Caco-2 (cell line): Measurements from ENCODE around the gene MAP4K3. TPM values are rescaled to one million over a fixed set of nuclear protein-coding genes. Genes with fewer than 3 reads are reported as not detected.

ENCODE experiments used
- BruUV-seq: library from RNA; stranded (reverse); fragments of 400-500 nt; replicated peaks from 2 replicates; lab custom pipeline; 2021; lab: Mats Ljungman, UMichigan
- CTCF ChIA-PET: fragments of 300-600 bp; sonication (Branson Sonifier 250); formaldehyde crosslinking; loops from one replicate; lab custom pipeline; 2022; ENCODE audit warnings: antibody characterized with exemption; lab: Charles Lee
- POLR2A ChIA-PET: fragments of 300-600 bp; sonication (Branson Sonifier 250); formaldehyde crosslinking; loops from one replicate; lab custom pipeline; 2022; ENCODE audit warnings: antibody characterized with exemption; lab: Charles Lee
- DNase-seq, 2 experiments: peaks; one replicate each; pipeline versions ENCODE4 v3.0.0 to v3.0.0-alpha.2; 2020 to 2022
- H3K27me3 ChIP-seq: replicated peaks from 2 replicates; pipeline ENCODE4 v1.6.0; 2011; ENCODE audit warnings: low read length; ENCODE audit not compliant: control insufficient read depth, insufficient read depth
- H3K36me3 ChIP-seq: 2 replicates; pipeline ENCODE4 v1.5.1; 2011; ENCODE audit warnings: low read length; ENCODE audit not compliant: control insufficient read depth, insufficient read depth
- H3K4me1 ChIP-seq: fragments of 250-450 bp; sonication (Bioruptor Pico); 2 replicates; pipeline ENCODE4 v1.5.1; 2020; ENCODE audit warnings: mild to moderate bottlenecking
- H3K4me3 ChIP-seq: 2 replicates; pipeline ENCODE4 v1.5.1; 2011; ENCODE audit warnings: low read depth, mild to moderate bottlenecking, control low read depth, low read length
- H3K9me3 ChIP-seq: fragments of 250-450 bp; sonication (Bioruptor Pico); 2 replicates; pipeline ENCODE4 v1.5.1; 2020; ENCODE audit warnings: mild to moderate bottlenecking, moderate library complexity
- H3K27ac Mint-ChIP-seq: one replicate; pipeline ENCODE4 v1.8.0; 2022; ENCODE audit warnings: mixed read lengths; ENCODE audit not compliant: unreplicated experiment
- H3K27me3 Mint-ChIP-seq: one replicate; pipeline ENCODE4 v1.8.0; 2022; ENCODE audit warnings: mixed read lengths; ENCODE audit not compliant: insufficient read depth, unreplicated experiment
- H3K36me3 Mint-ChIP-seq: one replicate; pipeline ENCODE4 v1.8.0; 2022; ENCODE audit warnings: mild to moderate bottlenecking, mixed read lengths; ENCODE audit not compliant: insufficient read depth, unreplicated experiment
- H3K4me1 Mint-ChIP-seq: one replicate; pipeline ENCODE4 v1.8.0; 2022; ENCODE audit warnings: low read depth, mixed read lengths; ENCODE audit not compliant: unreplicated experiment
- H3K4me3 Mint-ChIP-seq: one replicate; pipeline ENCODE4 v1.8.0; 2022; ENCODE audit warnings: mild to moderate bottlenecking, moderate library complexity, mixed read lengths; ENCODE audit not compliant: unreplicated experiment
- H3K9me3 Mint-ChIP-seq: one replicate; pipeline ENCODE4 v1.8.0; 2022; ENCODE audit warnings: mixed read lengths; ENCODE audit not compliant: unreplicated experiment
- CTCF ChIP-seq, 2 experiments: fragments of 200-600 bp in 1 of 2; IDR thresholded peaks; 1 replicate in 1 of 2; 2 replicates in 1 of 2; pipeline versions ENCODE4 v1.5.1 to v1.8.0; 2011 to 2022; ENCODE audit warnings: antibody characterized with exemption in 1 of 2, control low read depth in 1 of 2, inconsistent platforms in 1 of 2, low read depth in 1 of 2, low read length in 1 of 2, mild to moderate bottlenecking in 1 of 2, moderate library complexity in 1 of 2; ENCODE audit not compliant: insufficient read depth in 1 of 2, severe bottlenecking in 1 of 2, unreplicated experiment in 1 of 2
- intact Hi-C: fragments of 100-400 bp; cut with micrococcal nuclease; formaldehyde crosslinking; loops from one replicate; pipeline ENCODE4 v1.10.0; 2022; ENCODE audit not compliant: unreplicated experiment
- total RNA-seq: library from RNA; stranded (reverse); gene quantifications from 2 replicates; pipeline ENCODE4 v1.2.3, GENCODE V29; 2022

MAP4K3 gene
- total RNA-seq, 1 experiment from 2014 or later, result 46.1 TPM

- Histone ChIP-seq H3K9me3 (no peaks in the 10 kb centered on the region), H3K4me3 (no peak overlapping the region), H3K36me3 (no peaks in the 10 kb centered on the region), H3K27me3 (no peaks in the 10 kb centered on the region), H3K4me1 (no peaks in the 10 kb centered on the region)
- CTCF ChIA-PET, result no interaction called here
- Mint-ChIP-seq H3K9me3 (no peaks in the 10 kb centered on the region), H3K4me1 (no peaks in the 10 kb centered on the region), H3K27me3 (no peaks in the 10 kb centered on the region), H3K27ac (no peak overlapping the region), H3K4me3 (no peak overlapping the region), H3K36me3 (no peaks in the 10 kb centered on the region)
- no TSS peak for BruUV-seq
- DNase-seq, result no peak
- no peak for TF ChIP-seq CTCF (IDR thresholded peaks at IDR 0.05; ENCODE audit: insufficient read depth in 1 of 2, low read depth in 1 of 2, low read length in 1 of 2, severe bottlenecking in 1 of 2, unreplicated experiment in 1 of 2)
- POLR2A ChIA-PET, result no interaction called here
- intact Hi-C loops, result no loop called here
Observed at GRCh38 chr2:39421354-39421753, 15.7 kb downstream of the MAP4K3 start.

GRCh38 chr2:39419282-39420223, 17.5 kb downstream of the MAP4K3 start:
- Histone ChIP-seq H3K9me3 (no peaks in the 10 kb centered on the region), H3K36me3 (no peaks in the 10 kb centered on the region)
- no TSS peak for BruUV-seq

GRCh38 chr2:39418491-39418890, 18.6 kb downstream of the MAP4K3 start:
- intact Hi-C loops, result no loop called here
- Histone ChIP-seq H3K4me1 (no peaks in the 10 kb centered on the region), H3K27me3 (no peaks in the 10 kb centered on the region), H3K9me3 (no peaks in the 10 kb centered on the region), H3K4me3 (no peak overlapping the region), H3K36me3 (no peaks in the 10 kb centered on the region)
- Mint-ChIP-seq H3K27me3 (no peaks in the 10 kb centered on the region), H3K36me3 (no peaks in the 10 kb centered on the region), H3K4me3 (no peak overlapping the region), H3K4me1 (no peaks in the 10 kb centered on the region), H3K27ac (no peak overlapping the region), H3K9me3 (no peaks in the 10 kb centered on the region)
- no peak for TF ChIP-seq CTCF (IDR thresholded peaks at IDR 0.05; ENCODE audit: insufficient read depth in 1 of 2, low read depth in 1 of 2, low read length in 1 of 2, severe bottlenecking in 1 of 2, unreplicated experiment in 1 of 2)
- ChIA-PET CTCF (no interaction called here), POLR2A (interaction anchor here (0.7 kb wide), 1 partner anchor 31 kb away, joined by 4 read pairs; no protein-coding TSS in a partner anchor)
- BruUV-seq, result no TSS peak
- no peak for DNase-seq

More at GRCh38 chr2:39419282-39420223, 17.5 kb downstream of the MAP4K3 start:
- ChIA-PET POLR2A (no interaction called here), CTCF (no interaction called here)
- no peak overlapping the region for H3K27ac Mint-ChIP-seq
- no peak overlapping the region for H3K4me3 Mint-ChIP-seq
- no peaks in the 10 kb centered on the region for H3K4me1 Mint-ChIP-seq
- TF ChIP-seq CTCF (IDR thresholded peaks at IDR 0.05; ENCODE audit: insufficient read depth in 1 of 2, low read depth in 1 of 2, low read length in 1 of 2, severe bottlenecking in 1 of 2, unreplicated experiment in 1 of 2), result no peak
- no peaks in the 10 kb centered on the region for H3K27me3 Mint-ChIP-seq
- intact Hi-C loops, result no loop called here
- DNase-seq, result no peak
- no peaks in the 10 kb centered on the region for H3K36me3 Mint-ChIP-seq
- Histone ChIP-seq H3K4me3 (no peak overlapping the region), H3K4me1 (no peaks in the 10 kb centered on the region), H3K27me3 (no peaks in the 10 kb centered on the region)
- H3K9me3 Mint-ChIP-seq, result no peaks in the 10 kb centered on the region
